Psoas muscle (tissue), 8 donors: ENCODE measurements around the gene MTM1. TPM values are rescaled to one million over a fixed set of nuclear protein-coding genes. Genes with fewer than 3 reads are reported as not detected.

Experiments
- ATAC-seq, 4 donors: fragments of 200-7000 bp; cut with Tn5 transposase; one replicate each; pipeline ENCODE4 v1.9.1; 2020; ENCODE audit warnings: moderate library complexity in 3 of 4, mild to moderate bottlenecking in 2 of 4
- DNase-seq, 2 donors: peaks; one replicate each; pipeline ENCODE4 v3.0.0-alpha.2; 2020
- H3K27ac ChIP-seq: fragments of 200-600 bp; one replicate; pipeline ENCODE4 v1.8.0; 2022
- H3K27me3 ChIP-seq, 3 donors: fragments of 200-600 bp in 1 of 3; one replicate each; pipeline versions ENCODE4 v1.6.1 to v1.8.0; 2013 to 2022; ENCODE audit warnings: low read length in 2 of 3, mild to moderate bottlenecking in 2 of 3, moderate library complexity in 1 of 3; ENCODE audit not compliant: insufficient read depth in 3 of 3
- H3K36me3 ChIP-seq, 2 donors: fragments of 200-600 bp in 1 of 2; one replicate each; pipeline versions ENCODE4 v1.6.1 to v1.8.0; 2013 to 2022; ENCODE audit warnings: low read depth in 1 of 2, mild to moderate bottlenecking in 1 of 2, moderate library complexity in 1 of 2; ENCODE audit not compliant: insufficient read depth in 1 of 2
- H3K4me1 ChIP-seq: fragments of 200-600 bp; one replicate; pipeline ENCODE4 v1.8.0; 2022
- H3K4me3 ChIP-seq: fragments of 200-600 bp; one replicate; pipeline ENCODE4 v1.8.0; 2022; ENCODE audit warnings: mild to moderate bottlenecking
- H3K9me3 ChIP-seq: fragments of 200-600 bp; one replicate; pipeline ENCODE4 v1.8.0; 2022
- CTCF ChIP-seq: fragments of 200-600 bp; IDR thresholded peaks from one replicate; pipeline ENCODE4 v1.8.0; 2022; ENCODE audit warnings: antibody characterized with exemption
- WGBS, 3 donors: extraction: QIAGEN DNeasy Blood & Tissue Kit; methylation state at CpG; one replicate each; pipeline versions ENCODE4 v1.1.6 to v1.1.7; 2013; 5-methylcytosine and 5-hydroxymethylcytosine counted together
- intact Hi-C, 2 donors: fragments of 100-400 bp; cut with DNase I; formaldehyde crosslinking; loops; one replicate each; pipeline versions ENCODE4 v1.11.0 to v1.14.2; 2022
- polyA plus RNA-seq, 3 donors: library from polyadenylated mRNA; stranded (reverse); fragments of 200-250 nt; gene quantifications; one replicate each; pipeline ENCODE4 v1.2.3, GENCODE V29; 2013
- total RNA-seq, 4 donors: library from RNA; stranded (reverse); fragmentation: NEBNext Ultra II Directional in 2 of 4; extraction: Animal tissue kit (Norgen Biotek cat#: 25700) in 2 of 4; gene quantifications; one replicate each; pipeline versions ENCODE4 v1.2.1 to v1.2.4, GENCODE V29; 2021 to 2023
- donor health status: healthy with polysubstance abuse.
- donor health status: DM: no; HTN: no; CAD: no; lungs with moderate emphysema.
- donor health status: Bipolar disorder and iron deficiency.
- donor health status: healthy.
- donor health status: DM: yes; HTN: yes; CAD: no.
- donor health status: DM: no; HTN: no; CAD: no.
- donor health status: DM: no; HTN: no; CAD: no.
- donor health status: DM: yes; HTN: yes; CAD: no.

The MTM1 gene
- total and polyA plus RNA-seq, 7 donors: 4.9 to 17.4 (median 15.0) TPM

GRCh38 chrX:150527108-150527507 lies 41.3 kb upstream of the MTM1 start:
- no peak for TF ChIP-seq CTCF

GRCh38 chrX:150529587-150529986 lies 38.8 kb upstream of the MTM1 start:
- DNase-seq (no peak), ATAC-seq (no peak)
- Histone ChIP-seq H3K4me3 (no peak overlapping the region), H3K4me1 (no peaks in the 10 kb centered on the region), H3K36me3 (no peaks in the 10 kb centered on the region), H3K27ac (no peak overlapping the region), H3K9me3 (no peaks in the 10 kb centered on the region), H3K27me3 (no peaks in the 10 kb centered on the region)
- no peak for TF ChIP-seq CTCF
- 86 to 100% (median 99%) methylated on average over 3 of the region's 3 CpGs for WGBS, 3 donors
- intact Hi-C loops: no loop called here

More at GRCh38 chrX:150527108-150527507, 41.3 kb upstream of the MTM1 start:
- intact Hi-C loops: no loop called here
- Histone ChIP-seq H3K9me3 (no peaks in the 10 kb centered on the region), H3K4me1 (no peaks in the 10 kb centered on the region), H3K4me3 (no peak overlapping the region), H3K36me3 (no peaks in the 10 kb centered on the region), H3K27me3 (no peaks in the 10 kb centered on the region), H3K27ac (no peak overlapping the region)
- DNase-seq: no peak
- ATAC-seq: no peak
- 71 to 95% (median 90%) methylated on average over 2 to 3 of the region's 3 CpGs for WGBS, 3 donors

- ATAC-seq: no peak
- no peaks in the 10 kb centered on the region for H3K27me3 ChIP-seq
- H3K36me3 ChIP-seq: no peaks in the 10 kb centered on the region
- H3K4me3 ChIP-seq: no peak overlapping the region
- H3K27ac ChIP-seq: no peak overlapping the region
- TF ChIP-seq CTCF: no peak
- H3K9me3 ChIP-seq: no peaks in the 10 kb centered on the region
- DNase-seq: no peak
- WGBS, 3 donors: 74 to 88% (median 79%) methylated on average over 7 of the region's 7 CpGs
- intact Hi-C loops: no loop called here
- H3K4me1 ChIP-seq: no peaks in the 10 kb centered on the region
These were observed 37.6 kb upstream of the MTM1 start for GRCh38 chrX:150530821-150531220.

GRCh38 chrX:150531467-150531866 lies 37.0 kb upstream of the MTM1 start:
- no peak overlapping the region for H3K27ac ChIP-seq
- no peaks in the 10 kb centered on the region for H3K36me3 ChIP-seq
- DNase-seq: no peak
- ATAC-seq: no peak
- no peaks in the 10 kb centered on the region for H3K4me1 ChIP-seq
- no peak for TF ChIP-seq CTCF
- intact Hi-C loops: no loop called here
- H3K27me3 ChIP-seq: no peaks in the 10 kb centered on the region
- no peak overlapping the region for H3K4me3 ChIP-seq
- no peaks in the 10 kb centered on the region for H3K9me3 ChIP-seq
- 84 to 96% (median 87%) methylated on average over 3 to 4 of the region's 4 CpGs for WGBS, 3 donors

- 76 to 94% (median 84%) methylated on average over 3 of the region's 3 CpGs for WGBS, 3 donors
- Histone ChIP-seq H3K9me3 (no peaks in the 10 kb centered on the region), H3K4me1 (no peaks in the 10 kb centered on the region), H3K27ac (no peak overlapping the region), H3K4me3 (no peak overlapping the region), H3K27me3 (no peaks in the 10 kb centered on the region), H3K36me3 (no peaks in the 10 kb centered on the region)
- TF ChIP-seq CTCF: no peak
- ATAC-seq: no peak
- no peak for DNase-seq
- intact Hi-C loops: no loop called here
These were observed 34.6 kb upstream of the MTM1 start for GRCh38 chrX:150533863-150534262.
